Measurements from ENCODE around the gene SYNPR.
A peak's percentile ranks its signal among the peaks of the same experiment; 100 is the strongest.

Gene SYNPR

DNA sequence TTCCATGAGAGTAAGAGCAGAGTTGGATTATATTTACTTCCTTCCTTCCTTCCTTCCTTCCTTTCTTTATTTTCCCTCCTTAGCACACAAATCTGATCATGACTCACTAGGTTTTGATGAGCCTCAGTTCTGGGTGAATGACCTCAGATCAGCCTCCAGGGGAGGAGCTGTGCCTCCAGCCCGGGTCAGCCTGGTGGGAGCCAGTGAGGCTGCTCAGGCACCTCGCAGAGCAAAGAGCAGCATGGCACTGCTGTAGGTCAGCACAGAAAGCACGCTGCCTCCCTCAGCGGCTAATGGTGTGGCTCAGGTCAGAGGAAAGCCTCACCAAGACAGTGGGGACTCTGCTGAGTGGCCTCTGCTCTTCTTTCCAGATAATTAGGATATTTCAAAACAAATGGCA is 108.5 kb downstream of the SYNPR start:
- no peak for DNase-seq

DNA sequence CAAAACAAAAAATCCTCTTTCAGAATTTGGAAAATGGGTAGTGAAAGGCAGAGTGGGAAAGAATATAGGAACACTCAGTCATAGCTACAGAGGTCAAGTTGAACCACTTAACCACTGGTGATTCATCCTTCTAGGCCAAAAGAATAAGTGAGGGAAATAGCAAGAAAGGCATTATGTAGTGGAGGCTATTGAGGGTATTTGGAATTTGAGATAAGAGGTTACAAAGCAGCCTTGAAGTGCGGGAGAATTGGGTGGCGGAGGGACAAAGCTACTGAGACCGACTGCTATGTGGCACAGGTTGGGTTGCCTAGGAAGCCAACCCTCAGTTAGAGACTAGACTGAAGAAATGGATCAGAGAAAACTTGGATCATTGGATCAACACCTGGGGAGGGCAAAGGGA is 109.5 kb downstream of the SYNPR start:
- DNase-seq, result peak; percentile 44

DNA sequence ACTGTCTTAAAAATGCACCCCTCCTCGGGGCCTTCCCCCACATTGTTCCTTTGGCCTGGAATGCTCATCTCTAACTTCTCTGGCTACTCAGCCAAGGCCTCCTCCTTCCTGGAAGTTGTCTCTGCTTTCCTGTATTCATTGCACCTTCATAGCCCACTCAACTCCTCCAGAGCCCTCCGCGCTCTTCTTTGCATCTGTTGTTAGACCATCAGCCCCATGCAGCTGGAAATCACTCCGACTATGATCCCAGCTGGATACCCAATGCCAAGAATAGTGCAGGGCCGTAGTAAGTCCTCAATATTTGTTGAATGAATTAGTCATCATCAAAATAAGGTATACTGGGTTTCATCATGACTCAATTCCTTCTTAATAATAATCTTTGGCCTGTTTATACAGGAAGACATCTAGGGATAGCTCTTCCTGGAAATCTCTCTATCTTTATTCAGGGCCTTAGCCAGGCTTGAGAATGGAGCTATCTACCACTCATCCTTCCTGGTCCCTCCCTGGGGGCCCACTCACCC is 112.7 kb downstream of the SYNPR start:
- peak; percentile 22 for DNase-seq

DNA sequence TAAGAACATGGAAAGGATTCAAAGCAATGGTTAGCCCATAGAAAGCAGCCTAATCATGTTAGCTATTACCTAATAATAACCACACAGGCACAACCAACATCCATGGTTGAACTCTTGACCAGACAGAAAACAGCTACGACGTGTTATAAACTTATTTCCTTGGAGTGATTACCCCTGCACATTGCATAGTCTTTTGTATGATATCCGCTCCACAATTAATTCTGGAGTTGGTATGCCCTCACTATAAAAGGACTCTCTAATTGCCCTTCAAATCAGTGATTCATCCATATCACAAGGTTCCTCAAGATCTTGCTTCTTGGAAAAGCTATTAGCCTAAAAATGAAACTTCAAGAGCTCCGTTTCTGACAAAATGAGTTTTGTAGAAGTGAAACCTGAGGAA is 117.9 kb downstream of the SYNPR start:
- peak; percentile 21 for DNase-seq

DNA sequence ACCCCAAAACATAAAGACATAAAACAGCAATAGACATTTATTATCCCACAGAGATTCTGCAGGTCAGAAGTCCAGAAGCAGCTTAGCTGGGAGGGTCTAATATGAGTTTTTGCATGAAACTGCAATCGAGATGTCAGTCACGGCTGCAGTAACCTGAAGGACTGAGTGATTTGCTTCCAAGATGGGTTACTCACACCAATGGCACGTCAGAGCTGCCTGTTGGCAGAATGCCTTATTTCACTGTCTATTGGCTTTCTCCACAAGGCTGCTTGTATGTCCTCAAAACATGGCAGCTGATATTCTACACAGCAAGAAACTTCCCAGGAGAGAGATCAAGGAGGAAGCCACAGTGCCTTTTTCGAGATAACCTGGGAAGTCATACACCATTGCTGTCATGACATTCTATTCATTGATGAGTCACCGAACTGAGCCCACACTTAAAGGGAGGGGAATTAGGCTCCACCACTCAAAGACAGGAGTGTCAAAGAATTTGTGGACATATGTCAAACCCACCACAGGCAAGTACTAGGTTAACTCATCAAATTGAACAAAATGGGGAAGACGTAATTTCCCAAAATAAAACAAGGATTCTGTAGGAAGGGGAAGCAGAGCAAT is 122.2 kb downstream of the SYNPR start:
- DNase-seq, result peak; percentile 56

DNA sequence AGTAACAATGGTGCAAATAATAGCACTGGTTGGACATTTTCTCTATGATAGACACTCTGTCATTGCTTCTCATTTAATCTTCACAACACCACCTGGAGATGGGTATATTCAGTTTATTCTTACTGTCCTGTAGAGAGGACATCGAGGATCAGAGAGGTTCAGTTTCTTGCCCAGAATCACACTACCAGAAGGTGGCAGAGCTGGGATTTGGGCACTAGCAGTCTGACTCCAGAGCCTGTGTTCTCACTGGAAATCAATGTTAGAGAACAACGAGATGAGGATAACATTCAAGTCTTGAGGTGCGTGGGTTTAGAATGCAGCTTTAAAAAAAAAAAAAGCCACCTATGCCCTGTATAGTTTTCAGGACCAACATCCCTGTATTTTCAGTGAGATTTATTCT is 127.8 kb downstream of the SYNPR start:
- DNase-seq, result no peak

DNA sequence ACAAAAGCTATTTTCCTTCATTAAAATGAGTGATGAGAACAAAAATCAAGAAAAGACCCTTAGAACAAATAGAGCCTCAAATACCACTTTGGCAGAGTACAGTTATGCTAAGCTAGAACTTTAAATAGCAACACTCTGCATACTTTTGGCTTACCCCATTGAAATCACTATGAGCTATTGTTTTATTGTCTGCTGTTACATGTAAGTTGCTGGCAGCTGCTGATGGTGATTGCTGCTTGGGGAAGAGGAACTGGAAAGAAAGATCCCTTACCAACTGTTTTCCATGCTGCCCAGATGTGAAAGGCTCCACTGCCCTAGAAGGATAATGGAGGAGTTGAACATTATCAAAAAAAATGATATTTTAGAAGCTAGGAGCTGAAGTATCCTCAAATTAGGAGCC is 135.4 kb downstream of the SYNPR start:
- DNase-seq, result no peak

DNA sequence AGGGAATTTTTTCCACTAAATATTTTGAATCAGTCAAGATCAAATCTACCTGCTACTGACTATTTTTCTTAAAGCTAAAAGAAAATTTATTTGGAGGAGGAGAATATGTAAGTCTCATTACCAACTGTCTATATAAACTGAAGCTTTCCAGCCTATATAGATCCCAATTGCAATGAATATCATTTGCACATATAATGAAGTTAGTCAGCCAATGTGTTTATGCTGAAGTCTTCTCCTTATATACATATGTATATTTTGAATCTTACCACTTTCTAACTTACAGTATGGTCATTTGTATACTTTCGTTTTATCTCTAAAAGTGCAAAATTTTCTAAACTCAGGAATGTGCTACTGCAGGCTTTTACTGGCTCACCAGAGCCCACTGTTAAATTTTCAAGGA is 136.5 kb downstream of the SYNPR start:
- DNase-seq, result no peak

DNA sequence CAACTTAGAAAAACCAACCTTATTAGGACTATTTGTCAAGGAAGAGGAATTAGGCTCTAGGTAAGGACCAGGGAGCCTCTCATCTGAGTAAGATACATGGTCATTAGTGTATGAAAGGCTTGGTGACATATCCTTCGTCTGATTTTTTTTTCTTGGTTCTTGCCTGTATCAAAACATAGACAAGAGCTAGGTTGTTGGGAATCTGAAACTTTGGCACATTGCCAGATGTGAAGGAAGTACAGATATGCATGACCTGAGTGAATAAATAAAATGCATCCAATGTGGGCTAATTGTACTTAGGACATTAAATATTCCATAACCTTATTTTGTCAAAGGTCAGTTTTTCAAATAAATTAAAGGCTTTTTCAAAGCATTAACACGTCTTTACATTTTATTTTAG is 151.8 kb downstream of the SYNPR start:
- DNase-seq, result no peak

DNA sequence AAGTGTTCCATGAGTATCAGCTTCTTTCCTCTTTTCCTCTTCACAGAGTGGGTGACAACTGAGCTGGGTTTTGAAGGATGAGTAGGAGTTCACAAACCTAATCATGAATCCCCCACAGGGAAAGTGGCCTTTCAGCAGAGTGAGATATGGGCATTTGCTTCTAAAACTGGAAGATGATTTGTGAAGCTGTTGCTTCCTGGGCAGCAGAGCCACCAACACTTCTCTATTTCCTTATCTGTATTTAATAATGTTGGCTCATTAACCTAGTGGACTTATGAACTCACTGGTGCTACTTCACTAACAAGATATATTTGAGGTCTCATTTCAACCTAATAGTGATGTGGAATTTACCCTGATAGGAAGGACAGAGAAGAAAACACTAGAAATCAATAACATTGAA is 152.8 kb downstream of the SYNPR start:
- DNase-seq, result no peak

DNA sequence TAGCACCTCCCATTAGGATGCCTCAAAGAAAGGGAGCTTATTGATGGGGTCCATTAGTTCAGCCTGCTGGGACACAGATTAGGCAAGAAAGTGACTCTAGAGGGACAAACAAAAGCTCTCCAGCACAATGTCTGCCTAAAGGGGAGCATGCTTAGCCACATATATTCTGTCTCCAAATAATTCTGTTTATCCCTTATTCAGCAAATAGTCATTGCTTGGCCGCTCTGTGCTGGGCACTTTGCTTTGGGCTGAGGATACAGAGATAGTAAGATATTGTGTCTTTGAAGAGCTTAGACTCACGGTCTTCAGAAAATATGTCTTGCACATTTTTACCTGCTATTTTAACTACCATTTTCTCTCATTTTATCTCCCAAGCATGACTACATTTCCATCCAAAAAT is 159.8 kb downstream of the SYNPR start:
- no peak for DNase-seq

DNA sequence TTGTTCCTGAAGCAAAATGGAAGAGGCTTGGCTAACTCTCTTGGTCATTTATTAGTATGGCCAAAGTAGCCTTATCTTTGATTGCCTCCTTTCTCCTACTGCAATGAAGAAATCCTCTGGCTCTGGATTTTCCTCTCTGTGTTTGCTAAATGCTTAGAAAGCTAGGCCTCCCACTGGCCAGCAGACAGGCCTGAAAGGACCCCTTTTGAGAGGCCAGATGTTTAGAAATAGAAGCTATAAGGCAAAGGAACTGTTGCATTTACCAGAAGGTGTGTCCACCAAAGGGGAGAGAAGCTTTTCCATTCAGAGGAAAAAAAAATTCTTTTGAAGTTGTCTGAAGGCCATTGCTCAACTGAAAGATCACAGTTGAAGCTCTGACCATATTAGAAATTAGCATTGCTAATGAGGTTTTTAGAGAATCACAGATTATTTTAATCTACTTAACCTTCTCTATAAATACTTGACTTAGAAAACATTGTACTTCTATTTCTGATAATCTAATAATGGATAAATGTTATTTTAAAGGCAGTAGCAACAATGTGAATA is 160.8 kb downstream of the SYNPR start:
- no peak for DNase-seq

DNA sequence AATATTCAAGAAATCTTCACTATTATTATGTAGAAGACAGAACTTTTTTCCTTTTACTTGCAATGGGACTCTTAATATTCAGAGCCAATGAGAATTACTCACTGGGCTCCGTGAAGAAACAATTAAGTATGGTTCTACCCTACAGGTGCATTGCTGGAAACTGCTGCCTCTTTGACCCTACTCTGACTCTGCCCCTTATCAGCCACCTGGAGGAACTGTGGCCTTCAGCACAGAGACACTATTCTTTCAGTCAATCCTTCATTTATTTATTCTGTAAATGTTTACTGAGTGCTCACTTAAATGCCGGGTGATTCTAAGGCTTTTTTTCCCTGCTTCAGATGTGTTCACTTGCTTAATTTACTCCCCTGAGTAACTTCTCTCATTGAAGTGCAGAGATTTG is 163.2 kb downstream of the SYNPR start:
- DNase-seq, result no peak

DNA sequence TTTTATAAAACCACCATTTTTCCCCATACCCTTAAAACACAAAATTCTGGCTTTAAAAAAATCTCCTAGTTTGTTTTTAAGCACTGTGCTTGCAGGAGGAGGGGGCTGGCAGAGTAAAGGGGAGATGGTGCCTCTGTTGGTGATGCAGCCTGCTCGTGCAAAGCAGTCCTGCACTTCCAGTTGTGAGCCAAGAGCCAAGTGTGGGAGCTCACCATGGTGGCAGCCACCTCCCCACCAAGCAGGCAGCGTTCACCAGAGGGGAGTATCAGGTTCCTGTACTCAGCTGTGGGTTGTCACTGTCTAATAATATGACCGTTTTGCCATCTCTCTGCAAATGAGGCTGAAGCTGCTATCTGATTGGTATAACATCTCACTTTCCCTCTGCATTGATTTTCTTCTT is 164.8 kb downstream of the SYNPR start:
- DNase-seq, result no peak

DNA sequence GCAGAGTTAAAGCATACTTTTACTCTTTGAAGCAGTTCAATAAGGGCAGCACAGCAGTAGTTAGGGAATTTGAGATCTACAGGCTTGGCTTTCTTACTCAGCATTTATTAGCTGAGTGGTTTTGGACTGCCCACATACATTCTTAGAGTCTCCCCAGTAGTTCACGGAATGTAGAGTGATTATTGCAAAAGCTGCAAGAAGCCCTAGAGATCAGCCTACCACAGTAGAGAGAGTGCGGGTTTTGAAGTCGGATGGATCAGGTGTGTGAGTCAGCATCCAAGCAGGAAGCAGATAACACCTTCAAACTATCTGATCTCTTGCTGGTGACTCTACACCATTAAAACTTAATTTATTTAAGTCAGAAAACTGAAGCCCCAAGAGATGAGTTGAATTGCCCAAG is 171.9 kb downstream of the SYNPR start:
- peak; percentile 21 for DNase-seq

DNA sequence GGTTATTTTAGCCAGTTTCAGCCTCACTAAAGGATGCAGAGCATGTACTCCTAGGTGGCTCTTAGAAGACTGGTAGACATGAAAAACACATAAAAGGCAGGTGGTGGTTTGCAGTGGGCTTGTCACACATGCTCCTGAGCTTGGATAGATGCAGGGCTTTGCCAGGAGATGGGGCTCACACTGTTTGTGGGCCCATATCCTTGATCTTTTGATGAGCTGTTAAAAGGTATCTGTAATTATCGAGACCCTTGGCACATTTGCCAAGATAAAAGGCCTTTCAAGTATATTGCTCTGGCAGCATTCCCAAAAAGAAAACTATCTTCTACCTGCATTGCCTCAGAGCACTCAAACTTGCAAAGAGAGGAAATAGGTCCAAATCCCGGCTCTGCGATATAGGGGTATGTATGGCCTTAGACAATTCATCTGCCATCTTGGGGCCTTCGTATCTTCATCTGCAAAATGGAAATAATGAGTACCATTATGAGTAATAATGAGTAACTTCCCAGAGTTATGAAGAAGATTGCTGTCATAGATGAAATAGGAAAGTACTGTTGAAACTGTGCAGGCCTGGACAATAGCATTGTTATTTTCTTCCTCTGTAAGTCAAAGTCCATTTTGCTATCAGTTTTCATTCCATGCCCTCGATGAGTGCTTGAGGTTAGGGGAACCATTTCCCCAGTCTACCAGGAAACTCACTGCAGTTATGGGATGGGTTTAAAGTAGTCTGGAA is 172.7 kb downstream of the SYNPR start:
- DNase-seq, result no peak

DNA sequence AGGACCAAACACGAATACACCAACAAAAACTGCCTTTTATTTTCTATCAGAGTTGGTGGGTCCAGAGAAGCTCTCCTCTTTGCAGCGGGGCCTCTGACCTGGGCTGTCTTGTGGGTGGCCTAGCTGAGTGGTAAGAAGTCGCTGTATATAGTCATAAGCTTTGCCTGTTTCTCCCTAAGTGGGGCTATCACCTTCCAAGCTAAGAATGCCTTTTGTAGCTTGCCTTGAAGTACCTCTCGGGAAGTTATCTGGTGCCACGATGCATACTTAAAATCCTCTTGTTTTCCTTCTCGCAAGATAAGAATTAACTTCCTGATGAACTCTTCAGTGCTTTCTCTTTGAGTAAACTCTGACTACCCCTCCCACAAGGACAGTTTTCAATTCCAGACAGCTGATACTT is 178.8 kb downstream of the SYNPR start:
- no peak for DNase-seq

DNA sequence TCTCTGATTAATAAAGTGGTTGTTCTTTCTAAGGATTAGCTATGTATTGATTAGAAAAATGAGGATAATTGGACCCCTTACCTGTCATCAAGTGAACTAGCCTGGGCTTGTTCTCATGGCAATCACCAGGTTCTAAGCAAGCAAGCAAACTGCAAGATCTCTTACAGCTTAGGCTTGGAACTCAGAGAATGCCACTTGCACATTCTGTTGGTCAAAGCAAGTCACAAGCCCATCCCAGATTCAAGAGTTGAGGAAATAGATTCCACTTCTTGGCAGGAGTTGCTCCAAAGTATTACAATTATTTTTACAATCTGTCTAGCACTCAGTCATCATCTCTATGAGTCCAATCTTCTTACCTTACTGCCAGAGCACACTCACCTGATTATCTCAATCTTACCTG is 180.3 kb downstream of the SYNPR start:
- DNase-seq, result no peak

DNA sequence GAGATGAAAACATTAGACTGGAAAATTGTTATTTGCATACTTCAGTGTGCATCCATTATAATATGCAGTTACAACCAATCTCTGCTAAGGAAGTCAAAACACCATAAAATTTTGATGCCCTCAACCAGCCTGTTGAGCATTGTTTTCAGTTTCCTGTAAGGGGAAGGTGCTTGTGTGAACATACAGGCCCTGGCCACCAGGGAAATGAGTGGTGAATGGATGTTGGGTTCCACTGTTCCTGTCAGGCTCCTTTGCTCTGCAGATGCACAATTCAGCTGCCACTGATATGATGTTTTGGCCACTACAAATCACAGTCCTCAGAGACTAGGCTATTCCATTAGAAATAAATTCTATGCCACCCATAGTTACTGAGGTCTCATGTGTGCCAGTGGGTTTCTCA is 184.6 kb downstream of the SYNPR start:
- DNase-seq, result no peak

DNA sequence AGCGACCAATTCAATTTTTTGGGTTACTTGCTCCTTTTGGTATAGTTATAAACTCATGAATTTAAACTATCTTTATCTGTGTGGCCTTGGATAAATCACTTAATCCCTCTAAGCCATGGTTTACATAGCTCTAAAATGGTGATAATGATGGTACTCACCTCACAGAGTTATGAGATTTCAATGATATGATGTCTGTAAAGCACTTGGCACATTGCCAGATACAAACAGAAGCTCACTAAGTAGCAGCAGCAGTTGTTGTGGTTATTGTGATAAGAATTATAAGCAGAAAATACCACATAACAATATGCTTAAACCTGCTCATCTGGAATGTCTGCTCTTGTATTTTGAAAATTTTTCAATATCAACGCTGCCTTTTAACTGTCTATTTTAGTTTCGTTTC is 189.3 kb downstream of the SYNPR start:
- DNase-seq, result no peak

DNA sequence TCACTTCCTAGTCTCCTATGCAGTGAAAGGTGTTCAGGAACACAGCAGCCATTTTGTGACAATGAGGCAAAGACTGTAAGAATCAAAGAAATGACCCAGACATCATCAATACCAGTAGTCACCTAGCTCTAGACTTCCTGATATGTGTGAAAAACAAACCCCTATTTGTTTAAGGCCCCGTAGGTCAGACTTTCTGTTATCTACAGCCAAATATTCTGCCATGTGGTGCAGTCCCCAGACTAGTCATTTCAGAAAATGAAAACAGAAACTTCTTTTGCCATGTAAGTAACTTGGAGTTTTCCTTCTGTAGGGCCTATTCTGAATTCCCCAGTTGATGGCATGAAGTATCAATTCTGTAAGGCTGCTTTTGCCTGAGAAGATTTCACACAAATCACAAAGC is 192.6 kb downstream of the SYNPR start:
- no peak for DNase-seq

DNA sequence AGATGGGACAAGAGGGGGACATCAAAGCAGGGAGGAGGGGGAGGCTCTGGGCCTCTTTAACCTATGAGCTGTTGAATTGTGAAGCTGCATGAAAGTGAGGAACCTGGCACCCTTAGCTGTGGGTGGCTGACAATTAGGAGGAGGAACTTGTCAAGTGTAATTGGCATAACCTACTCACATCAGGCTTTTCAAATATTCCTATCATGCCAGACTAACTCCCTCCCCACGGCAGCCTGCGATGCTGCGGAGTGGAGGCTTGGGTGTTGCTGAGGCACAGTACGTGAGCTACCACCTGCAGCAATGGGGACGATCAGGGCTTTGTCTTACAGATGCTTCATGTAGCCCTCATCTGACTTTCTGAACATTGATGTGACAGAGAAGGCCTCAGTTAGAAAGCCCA is 193.7 kb downstream of the SYNPR start:
- DNase-seq, result no peak

DNA sequence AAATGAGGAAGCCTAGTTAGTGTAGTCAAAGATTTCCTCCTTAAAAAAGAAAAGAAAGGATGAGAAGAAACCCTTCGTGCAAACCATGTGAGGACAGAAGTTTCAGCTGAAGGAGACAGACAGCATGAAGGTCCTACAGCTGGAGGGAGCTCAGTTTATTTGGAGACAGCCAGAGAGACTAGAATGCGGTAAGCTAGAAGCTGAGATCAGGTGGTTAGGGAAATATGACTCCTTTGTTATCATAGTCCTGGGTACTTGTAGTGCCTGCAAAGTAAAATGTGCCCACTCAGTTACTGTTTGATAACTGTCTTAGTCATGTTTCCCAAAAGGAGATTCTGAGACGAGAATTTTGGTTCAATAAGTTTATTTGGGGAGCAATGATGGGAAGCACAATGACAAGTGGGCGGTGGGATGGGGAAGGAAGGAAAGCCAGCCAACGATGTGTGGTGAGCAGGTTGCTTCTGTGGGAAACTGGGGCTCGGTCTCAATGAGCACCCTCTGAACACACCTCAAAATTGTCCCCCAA is 195.6 kb downstream of the SYNPR start:
- DNase-seq, result no peak

DNA sequence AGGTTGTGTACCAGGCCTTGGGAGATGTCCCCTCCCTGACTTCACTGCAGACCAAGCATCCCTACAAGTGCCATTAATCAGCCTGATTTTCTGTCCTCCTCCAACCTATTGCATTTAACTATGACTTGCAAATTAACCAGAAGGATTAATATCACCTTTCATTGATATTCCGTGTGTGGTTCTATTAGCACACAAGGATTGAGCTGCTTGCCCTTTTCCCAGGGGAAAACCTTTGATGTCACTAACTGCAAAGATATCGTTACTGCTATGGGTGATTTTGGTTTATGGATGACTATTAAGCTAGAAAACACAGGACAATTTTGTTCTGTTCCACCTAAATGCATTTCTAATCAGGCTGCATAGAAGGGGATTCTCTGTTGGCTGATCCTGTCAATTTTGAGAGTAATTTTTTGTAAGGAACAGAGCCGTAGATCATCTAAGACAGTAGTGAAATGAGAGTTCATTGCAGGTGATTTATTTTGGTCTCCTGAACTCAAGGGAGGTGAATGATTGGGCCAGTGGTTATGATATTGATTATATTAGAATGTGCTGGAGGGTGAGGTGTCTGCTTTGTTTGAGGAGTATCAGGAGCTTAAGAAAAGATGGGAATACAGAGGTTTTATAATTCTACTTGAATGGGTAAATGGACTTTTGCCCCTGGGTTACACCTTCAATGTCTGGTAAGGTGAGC is 196.9 kb downstream of the SYNPR start:
- DNase-seq, result no peak

Measured in fibroblast of skin of right biceps (primary cell).